NOMO-1 treated with dmso at 0.1 percent for 144 hours (cell line): ENCODE measurements around the gene RNF186.

ENCODE experiments used
- DNase-seq: peaks from one replicate; lab custom pipeline; 2025; ENCODE audit not compliant: unreplicated experiment; lab: John Stamatoyannopoulos, UW

The RNF186 gene

GRCh38 chr1:19768353-19769210, 46.5 kb downstream of the RNF186 start:
- DNase-seq, result no peak

- no peak for DNase-seq
These were observed 49.5 kb downstream of the RNF186 start for GRCh38 chr1:19765623-19766022.

- no peak for DNase-seq
These were observed 50.2 kb downstream of the RNF186 start for GRCh38 chr1:19764848-19765247.
